Measurements from ENCODE around the gene STK11IP. TPM values are rescaled to one million over a fixed set of nuclear protein-coding genes. Genes with fewer than 3 reads are reported as not detected.

STK11IP gene
- total and polyA plus RNA-seq, 2 of the 4 experiments (the other 2 are of a cell fraction): 14.5 to 19.7 TPM

- ATAC-seq (ENCODE audit: low read depth) (no peak), DNase-seq (no peak)
- Histone ChIP-seq H3K79me1 (ENCODE audit: low read depth in 1 of 2, low read length in 2 of 2) (peaks cover 7 to 8% of the 10 kb centered on the region in 2 experiments), H3K4me1 (ENCODE audit: control insufficient read depth, insufficient read depth, low read length) (peaks cover 18% of the 10 kb centered on the region), H3K9me3 (ENCODE audit: control insufficient read depth, insufficient read depth, low read length) (no peaks in the 10 kb centered on the region), H2BK120ac (ENCODE audit: low read depth, low read length) (no peak overlapping the region), H3K14ac (replicated peaks; ENCODE audit: low read depth, low read length) (no peak overlapping the region), H3K27me3 (ENCODE audit: control insufficient read depth, insufficient read depth, low read length) (peaks cover 14% of the 10 kb centered on the region), H2BK15ac (ENCODE audit: low read depth, low read length) (no peak overlapping the region), H3K4me2 (ENCODE audit: low read depth, low read length) (no peak overlapping the region), H4K91ac (ENCODE audit: insufficient read depth, low read depth, low read length) (no peak overlapping the region), H3K18ac (ENCODE audit: low read depth, low read length) (no peak overlapping the region), H3K4me3 (ENCODE audit: insufficient read depth, low read depth, low read length) (no peak overlapping the region), H3K56ac (ENCODE audit: extremely low read depth, insufficient read depth, low read length) (no peak overlapping the region), H2AK5ac (ENCODE audit: low read depth, low read length) (no peak overlapping the region), H2BK5ac (ENCODE audit: low read depth, low read length, poor library complexity, severe bottlenecking) (no peak overlapping the region), H2AFZ (replicated peaks; ENCODE audit: low read length, poor library complexity) (no peak overlapping the region), H4K5ac (ENCODE audit: low read depth, low read length) (no peak overlapping the region), H3K4ac (ENCODE audit: low read depth, low read length) (no peak overlapping the region), H3K9me1 (ENCODE audit: insufficient read depth, low read length) (peaks cover 2% of the 10 kb centered on the region; the same call in 1 of the 2 replicates), H3K36me3 (ENCODE audit: control insufficient read depth, insufficient read depth, low read length) (peaks cover 2% of the 10 kb centered on the region; the same call in 1 of the 2 replicates), H2BK20ac (ENCODE audit: low read depth, low read length) (no peak overlapping the region), H4K20me1 (ENCODE audit: insufficient read depth, low read length) (no peaks in the 10 kb centered on the region), H3K9ac (ENCODE audit: low read depth, low read length) (no peak overlapping the region), H4K8ac (ENCODE audit: low read depth in 2 of 2, low read length in 2 of 2) (no peak overlapping the region), H3K23ac (ENCODE audit: low read depth, low read length) (no peak overlapping the region), H3K27ac (ENCODE audit: insufficient read depth, low read length) (no peak overlapping the region), H2AK9ac (replicated peaks; ENCODE audit: low read depth, low read length, poor library complexity) (no peak overlapping the region)
- dilution Hi-C loops (cut with HindIII; ENCODE audit: low sequenced_read_pairs, unreplicated experiment): no loop called here
- in situ Hi-C loops (cut with MboI; ENCODE audit: low sequenced_read_pairs): no loop called here
- no peak for TF ChIP-seq RCOR1 (IDR thresholded peaks at IDR 0.05; ENCODE audit: insufficient replicate concordance, low read length)
- no peak for TF ChIP-seq NFE2L2 (IDR thresholded peaks at IDR 0.05; ENCODE audit: low read depth, low read length)
- no peak for TF ChIP-seq SMC3 (IDR thresholded peaks at IDR 0.05; ENCODE audit: low read depth, low read length)
- no peak for TF ChIP-seq FOS (IDR thresholded peaks at IDR 0.05; ENCODE audit: low read depth, low read length)
- TF ChIP-seq RFX5 (IDR thresholded peaks at IDR 0.05; ENCODE audit: low read depth, low read length): no peak
- TF ChIP-seq MXI1 (IDR thresholded peaks at IDR 0.05; ENCODE audit: borderline replicate concordance, low read depth, low read length): no peak
- no peak for TF ChIP-seq CHD1 (IDR thresholded peaks at IDR 0.05; ENCODE audit: low read depth, low read length)
- POLR2A ChIA-PET (ENCODE audit: unreplicated experiment): no interaction called here
- WGBS, 2 experiments (ENCODE audit: extremely low coverage in 2 of 2, insufficient read length in 1 of 2): 73% methylated on average over 14 of the region's 22 CpGs; no CpG with 5 or more reads in 1 of the 2 experiments
- no TSS peak for BruUV-seq (replicated peaks)
- intact Hi-C loops (cut with micrococcal nuclease): no loop called here
- CTCF ChIA-PET: no interaction called here
Measured at GRCh38 chr2:219574484-219575311, 23.0 kb upstream of the STK11IP start.

Data from IMR-90 (cell line).